CD4-positive, alpha-beta T cell (primary cell): ENCODE data around the gene RAB3GAP1. TPM values are rescaled to one million over a fixed set of nuclear protein-coding genes. Genes with fewer than 3 reads are reported as not detected.

ENCODE experiments used
- ATAC-seq: fragments of 200-7000 bp; cut with Tn5 transposase; one replicate; pipeline ENCODE4 v1.10.0; 2022; ENCODE audit warnings: mild to moderate bottlenecking; ENCODE audit not compliant: poor library complexity
- CTCF ChIA-PET: fragments of 350-600 bp; sonication (Branson Sonifier 250); formaldehyde crosslinking; loops from one replicate; lab custom pipeline; 2021; ENCODE audit warnings: antibody characterized with exemption, inconsistent platforms; lab: Charles Lee
- POLR2A ChIA-PET: fragments of 350-600 bp; sonication (Branson Sonifier 250); formaldehyde crosslinking; loops from one replicate; lab custom pipeline; 2021; ENCODE audit warnings: antibody characterized with exemption, inconsistent platforms; lab: Charles Lee
- DNase-seq, 14 experiments: peaks; one replicate each; pipeline ENCODE4 v3.0.0-alpha.2; 2013 to 2020; ENCODE audit warnings: mixed read lengths in 2 of 14
- H3K27ac ChIP-seq, 2 donors: one replicate each; pipeline versions ENCODE4 v1.5.1 to v1.7.0; 2013; ENCODE audit warnings: low read length in 2 of 2, low read depth in 1 of 2, mild to moderate bottlenecking in 1 of 2
- H3K27me3 ChIP-seq, 2 experiments: 1 replicate in 1 of 2; 2 replicates in 1 of 2; pipeline versions ENCODE4 v1.6.1 to v1.7.0; 2013; ENCODE audit warnings: low read length in 2 of 2, control low read depth in 1 of 2, mild to moderate bottlenecking in 1 of 2, moderate library complexity in 1 of 2; ENCODE audit not compliant: insufficient read depth in 2 of 2, control insufficient read depth in 1 of 2
- H3K36me3 ChIP-seq: one replicate; pipeline ENCODE4 v1.6.1; 2013; ENCODE audit warnings: low read length, control low read depth; ENCODE audit not compliant: insufficient read depth
- H3K4me1 ChIP-seq: one replicate; pipeline ENCODE4 v1.6.1; 2013; ENCODE audit warnings: low read length, control low read depth; ENCODE audit not compliant: insufficient read depth
- H3K4me3 ChIP-seq: one replicate; pipeline ENCODE4 v1.5.1; 2013; ENCODE audit warnings: mild to moderate bottlenecking, low read length, moderate library complexity
- H3K9me3 ChIP-seq, 2 experiments: 1 replicate in 1 of 2; 2 replicates in 1 of 2; pipeline versions ENCODE4 v1.6.1 to v1.7.0; 2013; ENCODE audit warnings: low read length in 2 of 2, mild to moderate bottlenecking in 2 of 2, control low read depth in 1 of 2, moderate library complexity in 1 of 2; ENCODE audit not compliant: control insufficient read depth in 1 of 2, insufficient read depth in 1 of 2
- H3K27ac Mint-ChIP-seq: one replicate; pipeline ENCODE4 v1.8.0; 2020; ENCODE audit warnings: mixed read lengths
- H3K27me3 Mint-ChIP-seq: one replicate; pipeline ENCODE4 v1.8.0; 2021; ENCODE audit warnings: mixed read lengths
- H3K36me3 Mint-ChIP-seq: one replicate; pipeline ENCODE4 v1.8.0; 2021; ENCODE audit warnings: low read depth, mixed read lengths
- H3K4me1 Mint-ChIP-seq: one replicate; pipeline ENCODE4 v1.8.0; 2021; ENCODE audit warnings: low read depth, mixed read lengths
- H3K4me3 Mint-ChIP-seq: one replicate; pipeline ENCODE4 v1.8.0; 2020; ENCODE audit warnings: mild to moderate bottlenecking, mixed read lengths
- H3K9me3 Mint-ChIP-seq: one replicate; pipeline ENCODE4 v1.8.0; 2020; ENCODE audit warnings: mixed read lengths
- CTCF ChIP-seq: fragments of 200-600 bp; IDR thresholded peaks from one replicate; pipeline ENCODE4 v1.8.0; 2022; ENCODE audit warnings: antibody characterized with exemption, mild to moderate bottlenecking
- intact Hi-C, 2 experiments: fragments of 100-400 bp; cut with DNase I in 1 of 2; cut with micrococcal nuclease in 1 of 2; formaldehyde crosslinking; loops; one replicate each; pipeline versions ENCODE4 v1.15.1 to v1.9.0; 2023 to 2025; cut with DNase I, micrococcal nuclease
- total RNA-seq, 174 experiments: library from RNA in 2 of 174; stranded (reverse) in 2 of 174; gene quantifications; one replicate each; pipeline ENCODE4 v1.2.3 and lab custom pipeline; 2021 to 2026

The RAB3GAP1 gene
- total RNA-seq, 2 experiments from 2014 or later, result 35.9 to 37.0 TPM

DNA sequence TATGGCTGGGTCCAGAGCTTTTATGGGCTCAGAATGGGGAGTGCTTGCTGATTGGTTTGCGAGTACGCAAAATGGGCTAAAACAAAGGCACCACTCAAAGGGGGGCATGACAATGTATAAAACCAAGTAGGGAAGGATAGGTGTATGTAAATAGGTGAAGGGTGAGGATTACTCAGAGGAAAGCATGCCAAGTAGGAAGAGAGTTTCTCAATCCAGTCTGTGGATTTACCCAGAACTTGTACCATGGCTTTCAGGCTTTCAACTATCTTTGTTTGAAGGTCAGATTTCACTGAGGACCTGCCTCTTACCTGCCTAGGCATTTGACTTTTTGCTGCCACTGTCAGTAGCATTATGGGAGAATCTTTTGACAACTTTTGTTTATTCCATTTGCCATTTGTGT is 92.3 kb downstream of the RAB3GAP1 start:
- intact Hi-C loops, result no loop called here
- Mint-ChIP-seq H3K27ac (no peak overlapping the region), H3K36me3 (peaks cover 81% of the 10 kb centered on the region), H3K4me1 (no peaks in the 10 kb centered on the region), H3K4me3 (no peak overlapping the region), H3K9me3 (peaks cover 6% of the 10 kb centered on the region), H3K27me3 (no peaks in the 10 kb centered on the region)
- H3K36me3 ChIP-seq, result peaks cover 31% of the 10 kb centered on the region
- TF ChIP-seq CTCF, result no peak
- no peak for ATAC-seq
- ChIA-PET CTCF (no interaction called here), POLR2A (no interaction called here)
- no peak overlapping the region for H3K27ac ChIP-seq
- no peak for DNase-seq
- no peak overlapping the region for H3K4me3 ChIP-seq
- peaks cover 10 to 15% of the 10 kb centered on the region in 2 experiments for H3K9me3 ChIP-seq
- H3K4me1 ChIP-seq, result no peaks in the 10 kb centered on the region
- no peaks in the 10 kb centered on the region for H3K27me3 ChIP-seq

- ChIA-PET POLR2A (interaction anchor here (0.5 kb wide), 1 partner anchor 285 kb away, joined by 3 read pairs; no protein-coding TSS in a partner anchor), CTCF (no interaction called here)
- Mint-ChIP-seq H3K4me1 (peaks cover 12% of the 10 kb centered on the region), H3K36me3 (peaks cover 76% of the 10 kb centered on the region), H3K27ac (no peak overlapping the region), H3K4me3 (no peak overlapping the region), H3K27me3 (no peaks in the 10 kb centered on the region), H3K9me3 (no peaks in the 10 kb centered on the region)
- intact Hi-C loops, result no loop called here
- Histone ChIP-seq H3K27ac (no peak overlapping the region), H3K4me3 (no peak overlapping the region), H3K9me3 (no peaks in the 10 kb centered on the region), H3K4me1 (no peaks in the 10 kb centered on the region), H3K27me3 (no peaks in the 10 kb centered on the region), H3K36me3 (peaks cover 51% of the 10 kb centered on the region)
- ATAC-seq (no peak), DNase-seq (no peak)
- TF ChIP-seq CTCF, result no peak
These were observed 97.2 kb downstream of the RAB3GAP1 start for GRCh38 chr2:135149251-135149650.

- Histone ChIP-seq H3K4me1 (no peaks in the 10 kb centered on the region), H3K36me3 (peaks cover 61% of the 10 kb centered on the region), H3K4me3 (no peak overlapping the region), H3K27me3 (no peaks in the 10 kb centered on the region), H3K27ac (no peak overlapping the region), H3K9me3 (no peaks in the 10 kb centered on the region)
- no peaks in the 10 kb centered on the region for H3K27me3 Mint-ChIP-seq
- ChIA-PET POLR2A (no interaction called here), CTCF (no interaction called here)
- intact Hi-C loops, result loop anchor here in 1 of 2 experiments (10.0 kb wide), 1 partner anchor 146 kb away; no protein-coding TSS in a partner anchor
- no peak for DNase-seq
- no peak overlapping the region for H3K4me3 Mint-ChIP-seq
- no peak overlapping the region for H3K27ac Mint-ChIP-seq
- no peak for ATAC-seq
- TF ChIP-seq CTCF, result no peak
- H3K36me3 Mint-ChIP-seq, result peaks cover 76% of the 10 kb centered on the region
- H3K9me3 Mint-ChIP-seq, result no peaks in the 10 kb centered on the region
- H3K4me1 Mint-ChIP-seq, result peaks cover 12% of the 10 kb centered on the region
These were observed 98.6 kb downstream of the RAB3GAP1 start for GRCh38 chr2:135150725-135151124.
